ENCODE measurements around the gene SPCS2.
A peak's percentile ranks its signal among the peaks of the same experiment; 100 is the strongest.

Gene SPCS2

GRCh38 chr11:74948898-74949752 is at the start of gene SPCS2, which contains the start of gene XRRA1:
SPCS2 (plus strand) TSS chr11:74949266; CDS start chr11:74949286, 20 bp downstream.
XRRA1 (minus strand) TSS chr11:74949091; CDS start chr11:74940878, 8,213 bp downstream.
- peak; percentile 91 for DNase-seq

- DNase-seq, result no peak
Observed at GRCh38 chr11:74902342-74902741, 46.7 kb upstream of the SPCS2 start.

GRCh38 chr11:74905326-74905725 is 43.7 kb upstream of the SPCS2 start:
- DNase-seq, result no peak

- no peak for DNase-seq
Observed at GRCh38 chr11:74909385-74909784, 39.7 kb upstream of the SPCS2 start.

GRCh38 chr11:74909812-74910211 is 39.3 kb upstream of the SPCS2 start:
- no peak for DNase-seq

GRCh38 chr11:74923125-74923524 is 25.9 kb upstream of the SPCS2 start:
- no peak for DNase-seq

- no peak for DNase-seq
Observed at GRCh38 chr11:74925281-74925680, 23.8 kb upstream of the SPCS2 start.

- DNase-seq, result no peak
Observed at GRCh38 chr11:74926304-74927030, 22.6 kb upstream of the SPCS2 start.

GRCh38 chr11:74927496-74927895 is 21.6 kb upstream of the SPCS2 start:
- DNase-seq, result no peak

GRCh38 chr11:74929431-74930363 is 19.4 kb upstream of the SPCS2 start:
- DNase-seq, result peak; percentile 67

- DNase-seq, result no peak
Observed at GRCh38 chr11:74932169-74932568, 16.9 kb upstream of the SPCS2 start.

GRCh38 chr11:74932797-74933196 is 16.3 kb upstream of the SPCS2 start:
- no peak for DNase-seq

- no peak for DNase-seq
Observed at GRCh38 chr11:74933765-74934164, 15.3 kb upstream of the SPCS2 start.

- no peak for DNase-seq
Observed at GRCh38 chr11:74935285-74935684, 13.8 kb upstream of the SPCS2 start.

GRCh38 chr11:74936087-74936486 is 13.0 kb upstream of the SPCS2 start:
- peak; percentile 2 for DNase-seq

GRCh38 chr11:74936976-74937375 is 12.1 kb upstream of the SPCS2 start:
- no peak for DNase-seq

GRCh38 chr11:74937696-74938475 is 11.2 kb upstream of the SPCS2 start:
- no peak for DNase-seq

- DNase-seq, result no peak
Observed at GRCh38 chr11:74941492-74941891, 7.6 kb upstream of the SPCS2 start.

- no peak for DNase-seq
Observed at GRCh38 chr11:74942073-74942759, 6.8 kb upstream of the SPCS2 start.

GRCh38 chr11:74948546-74948897 is 544 bp upstream of the SPCS2 start:
- no peak for DNase-seq

GRCh38 chr11:74949753-74950137 is 679 bp downstream of the SPCS2 start:
- no peak for DNase-seq
